Neural crest cell (in vitro differentiated cells): ENCODE results near the gene MAL. TPM values are rescaled to one million over a fixed set of nuclear protein-coding genes. Genes with fewer than 3 reads are reported as not detected.

ENCODE experiments used
- DNase-seq: peaks from one replicate; pipeline ENCODE4 v3.0.0; 2021; ENCODE audit warnings: low read depth, mixed read lengths, low spot score
- H3K27ac Mint-ChIP-seq: one replicate; pipeline ENCODE4 v1.8.0; 2021; ENCODE audit warnings: mild to moderate bottlenecking, mixed read lengths; ENCODE audit not compliant: unreplicated experiment
- H3K27me3 Mint-ChIP-seq: 2 replicates; pipeline ENCODE4 v1.8.0; 2021; ENCODE audit warnings: low read depth, mild to moderate bottlenecking, mixed read lengths
- H3K36me3 Mint-ChIP-seq: 2 replicates; pipeline ENCODE4 v1.8.0; 2021; ENCODE audit warnings: low read depth, mild to moderate bottlenecking, mixed read lengths
- H3K4me1 Mint-ChIP-seq: 2 replicates; pipeline ENCODE4 v1.8.0; 2021; ENCODE audit warnings: mixed read lengths
- H3K4me3 Mint-ChIP-seq: one replicate; pipeline ENCODE4 v1.8.0; 2021; ENCODE audit warnings: mild to moderate bottlenecking, mixed read lengths
- H3K9me3 Mint-ChIP-seq: 2 replicates; pipeline ENCODE4 v1.8.0; 2021; ENCODE audit warnings: mixed read lengths
- total RNA-seq: library from RNA; stranded (reverse); gene quantifications from 2 replicates; pipeline ENCODE4 v1.2.1, GENCODE V29; 2021
- TF ChIP-seq, protein P1 (sequence below): fragments of 200-600 bp; sonication (generic); conservative IDR thresholded peaks from 2 replicates; pipeline ENCODE4 v1.5.0; 2021; ENCODE audit warnings: antibody characterized with exemption, mild to moderate bottlenecking

Gene MAL
- total RNA-seq, 1 donor from 2014 or later: 0.65 TPM

DNA sequence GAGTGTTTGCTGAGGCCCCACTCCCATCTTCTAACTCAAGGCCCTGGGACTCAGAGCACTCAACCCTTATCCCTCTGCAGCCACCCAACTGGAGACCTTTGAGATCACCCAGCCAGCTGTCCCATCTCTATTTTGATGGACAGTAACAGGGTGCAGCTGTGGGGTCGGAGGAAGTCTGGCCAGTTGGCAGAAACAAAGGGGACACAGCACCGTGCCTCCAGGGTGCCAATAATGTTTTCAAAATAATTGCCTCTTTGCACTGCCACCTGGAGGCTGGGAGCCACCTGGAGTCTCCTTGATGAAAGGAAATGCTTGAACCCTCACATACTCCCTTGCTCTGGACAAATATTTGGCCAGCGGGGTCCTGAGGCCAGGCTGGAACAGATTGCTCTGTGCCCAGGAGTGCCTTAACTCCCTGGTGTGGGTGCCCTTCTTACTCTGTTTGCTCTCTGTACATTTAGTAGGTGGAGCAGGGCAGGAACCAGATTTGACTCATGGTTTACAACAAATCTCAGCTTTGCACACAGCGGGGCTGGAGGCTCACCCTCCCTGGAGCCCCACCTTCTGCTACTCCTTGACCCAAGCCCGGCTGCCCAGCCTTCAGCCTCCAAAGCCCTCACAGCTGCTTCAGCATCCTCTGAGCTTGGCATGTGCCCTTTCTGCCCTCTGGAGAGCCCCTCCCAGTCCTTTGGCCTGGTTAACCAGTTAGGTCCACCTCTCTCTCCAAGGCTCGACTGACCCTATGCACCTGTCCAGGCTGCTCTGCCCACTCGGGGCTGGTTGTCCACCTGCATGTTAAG, 17.2 kb downstream of the MAL start:
- Mint-ChIP-seq H3K36me3 (no peaks in the 10 kb centered on the region), H3K27ac (no peak overlapping the region), H3K4me3 (no peak overlapping the region), H3K4me1 (peaks cover 7% of the 10 kb centered on the region), H3K9me3 (peaks cover 19% of the 10 kb centered on the region), H3K27me3 (peaks cover 23% of the 10 kb centered on the region)
- DNase-seq: no peak
- TF ChIP-seq, protein P1, sequence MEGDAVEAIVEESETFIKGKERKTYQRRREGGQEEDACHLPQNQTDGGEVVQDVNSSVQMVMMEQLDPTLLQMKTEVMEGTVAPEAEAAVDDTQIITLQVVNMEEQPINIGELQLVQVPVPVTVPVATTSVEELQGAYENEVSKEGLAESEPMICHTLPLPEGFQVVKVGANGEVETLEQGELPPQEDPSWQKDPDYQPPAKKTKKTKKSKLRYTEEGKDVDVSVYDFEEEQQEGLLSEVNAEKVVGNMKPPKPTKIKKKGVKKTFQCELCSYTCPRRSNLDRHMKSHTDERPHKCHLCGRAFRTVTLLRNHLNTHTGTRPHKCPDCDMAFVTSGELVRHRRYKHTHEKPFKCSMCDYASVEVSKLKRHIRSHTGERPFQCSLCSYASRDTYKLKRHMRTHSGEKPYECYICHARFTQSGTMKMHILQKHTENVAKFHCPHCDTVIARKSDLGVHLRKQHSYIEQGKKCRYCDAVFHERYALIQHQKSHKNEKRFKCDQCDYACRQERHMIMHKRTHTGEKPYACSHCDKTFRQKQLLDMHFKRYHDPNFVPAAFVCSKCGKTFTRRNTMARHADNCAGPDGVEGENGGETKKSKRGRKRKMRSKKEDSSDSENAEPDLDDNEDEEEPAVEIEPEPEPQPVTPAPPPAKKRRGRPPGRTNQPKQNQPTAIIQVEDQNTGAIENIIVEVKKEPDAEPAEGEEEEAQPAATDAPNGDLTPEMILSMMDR: no peak

DNA sequence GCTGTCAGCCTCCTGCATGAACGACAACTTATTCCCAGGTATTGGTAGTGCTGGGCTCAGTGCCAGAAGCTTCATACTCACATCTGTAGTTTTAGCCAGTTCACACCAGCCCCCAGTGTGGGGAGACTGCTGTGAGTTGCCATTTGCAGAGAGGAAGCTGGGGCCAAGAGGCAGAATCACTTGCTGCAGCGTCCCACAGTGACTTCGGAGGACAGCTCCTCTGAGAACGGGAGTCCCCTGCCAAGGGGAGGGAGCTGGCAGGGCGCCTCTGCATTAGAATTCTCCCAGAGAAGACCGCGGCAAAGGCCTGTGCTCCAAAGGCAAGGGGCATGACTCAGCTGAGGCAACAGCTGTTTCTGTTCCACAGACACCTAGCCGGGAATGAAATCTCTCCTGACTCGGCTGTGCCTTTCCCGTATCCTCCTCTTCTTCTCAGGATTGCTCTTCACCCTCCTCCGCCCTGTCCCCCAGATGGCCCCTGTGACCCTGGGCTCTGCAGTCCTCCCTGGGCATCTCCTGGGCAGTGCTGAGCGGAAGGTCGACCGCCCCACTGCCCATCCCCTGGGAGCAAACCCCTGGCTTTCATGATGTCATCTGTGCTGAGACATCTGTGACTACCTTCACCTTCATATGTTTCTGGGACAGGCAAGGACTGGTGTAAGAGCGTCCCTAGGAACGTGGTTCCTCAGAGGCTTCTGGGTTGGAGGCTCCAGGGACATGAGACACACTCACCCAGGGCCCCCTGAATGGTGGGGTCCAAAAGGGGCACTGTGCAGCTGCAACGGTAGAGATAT, 18.0 kb downstream of the MAL start:
- no peak for DNase-seq
- Mint-ChIP-seq H3K27me3 (peaks cover 23% of the 10 kb centered on the region), H3K9me3 (peaks cover 10% of the 10 kb centered on the region), H3K36me3 (no peaks in the 10 kb centered on the region), H3K27ac (no peak overlapping the region), H3K4me1 (peaks cover 7% of the 10 kb centered on the region), H3K4me3 (no peak overlapping the region)
- TF ChIP-seq, protein P1: no peak

DNA sequence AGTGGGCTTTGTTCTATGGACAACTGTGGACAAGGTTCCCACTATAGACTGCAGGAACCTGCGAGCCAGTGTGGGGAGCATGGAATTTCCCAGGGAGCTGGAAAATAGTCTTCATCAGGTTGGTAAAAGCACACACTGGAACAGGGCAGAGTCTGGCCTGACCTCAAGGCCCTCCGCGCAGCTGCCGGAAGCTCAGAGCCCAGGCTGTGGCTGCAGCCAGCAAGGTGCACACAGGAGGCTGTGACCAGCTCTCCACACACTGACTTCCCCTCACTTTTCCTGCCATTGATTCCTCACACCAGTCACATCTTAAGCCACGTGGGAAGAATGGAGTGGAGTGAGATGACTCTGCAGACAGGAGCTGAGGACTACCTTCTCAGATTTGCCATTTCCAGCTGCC, 19.1 kb downstream of the MAL start:
- Mint-ChIP-seq H3K27me3 (peaks cover 23% of the 10 kb centered on the region), H3K27ac (no peak overlapping the region), H3K36me3 (no peaks in the 10 kb centered on the region), H3K9me3 (peaks cover 3% of the 10 kb centered on the region), H3K4me3 (no peak overlapping the region), H3K4me1 (peaks cover 7% of the 10 kb centered on the region)
- TF ChIP-seq, protein P1: no peak
- DNase-seq: no peak

DNA sequence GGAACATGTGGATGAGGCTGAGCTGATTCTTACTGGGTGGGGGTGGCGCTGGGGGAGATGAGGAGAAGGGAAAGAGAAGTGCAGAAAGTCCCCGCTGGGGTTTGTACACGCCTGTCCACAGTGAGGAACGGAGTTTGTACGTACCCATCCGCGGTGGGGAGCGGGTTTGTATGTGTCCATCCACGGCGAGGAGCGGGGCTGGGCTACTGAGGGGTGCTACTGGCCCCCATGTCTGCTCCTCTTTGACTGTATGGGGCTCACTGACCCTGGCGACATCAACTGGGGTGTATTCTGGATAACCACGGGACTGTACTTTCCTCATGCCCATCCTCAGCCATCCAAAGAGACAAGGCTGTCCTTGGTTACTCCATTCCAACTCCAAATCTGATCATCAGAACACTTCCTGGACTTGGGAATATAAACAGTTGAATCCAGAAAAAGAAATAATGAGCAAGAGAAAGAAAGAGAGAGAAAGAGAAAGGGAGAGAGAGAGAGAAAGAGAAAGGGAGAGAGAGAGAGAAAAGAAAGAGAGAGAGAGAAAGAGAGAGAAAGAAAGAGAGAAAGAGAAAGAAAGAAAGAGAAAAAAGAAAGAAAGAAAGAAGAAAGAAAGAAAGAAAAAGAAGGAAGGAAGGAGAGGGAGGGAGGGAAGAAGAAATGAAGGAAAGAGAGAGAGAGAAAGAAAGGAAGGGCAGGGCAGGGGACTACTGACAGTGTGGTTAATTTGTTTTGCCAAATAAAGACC, 21.0 kb downstream of the MAL start:
- TF ChIP-seq, protein P1: no peak

More for the DNA sequence above, 21.0 kb downstream of the MAL start:
- H3K27me3 Mint-ChIP-seq: peaks cover 19% of the 10 kb centered on the region
- H3K4me3 Mint-ChIP-seq: no peak overlapping the region
- no peak for DNase-seq
- H3K4me1 Mint-ChIP-seq: no peaks in the 10 kb centered on the region
- H3K27ac Mint-ChIP-seq: no peak overlapping the region
- no peaks in the 10 kb centered on the region for H3K36me3 Mint-ChIP-seq
- H3K9me3 Mint-ChIP-seq: no peaks in the 10 kb centered on the region
